Breast epithelium (tissue), 4 donors: Measurements from ENCODE around the gene ANXA5. TPM values are rescaled to one million over a fixed set of nuclear protein-coding genes. Genes with fewer than 3 reads are reported as not detected.
"Not testable (repeated sequence)": the region's sequence is repeated elsewhere in the genome, so short reads cannot be mapped to it uniquely, and the experiment has no call there.

Experiments
- DNase-seq, 2 donors: peaks; one replicate each; pipeline ENCODE4 v3.0.0-alpha.2; 2019; ENCODE audit warnings: low spot score in 2 of 2
- H3K27ac ChIP-seq, 2 donors: fragments of 200-600 bp; sonication (generic) in 1 of 2; one replicate each; pipeline ENCODE4 v1.5.1; 2016 to 2019; ENCODE audit warnings: mild to moderate bottlenecking in 1 of 2
- H3K27me3 ChIP-seq, 2 donors: fragments of 200-600 bp; sonication (generic) in 1 of 2; one replicate each; pipeline versions ENCODE4 v1.5.1 to v1.6.0; 2017 to 2019; ENCODE audit warnings: control low read depth in 1 of 2, mild to moderate bottlenecking in 1 of 2
- H3K36me3 ChIP-seq: fragments of 200-600 bp; one replicate; pipeline ENCODE4 v1.5.1; 2019
- H3K4me1 ChIP-seq, 2 donors: fragments of 200-600 bp; sonication (generic); one replicate each; pipeline ENCODE4 v1.5.1; 2016 to 2019; ENCODE audit warnings: control low read depth in 1 of 2
- H3K4me3 ChIP-seq, 3 donors: fragments of 200-600 bp; sonication (generic); 1 replicate in 2 of 3; 2 replicates in 1 of 3; pipeline ENCODE4 v1.5.1; 2016 to 2019; ENCODE audit warnings: mild to moderate bottlenecking in 3 of 3, moderate library complexity in 2 of 3
- H3K9me3 ChIP-seq, 2 donors: fragments of 200-600 bp; sonication (generic) in 1 of 2; one replicate each; pipeline ENCODE4 v1.5.1; 2016 to 2019; ENCODE audit warnings: control low read depth in 1 of 2
- POLR2A ChIP-seq: fragments of 450-650 bp; IDR thresholded peaks from one replicate; pipeline ENCODE4 v1.6.1; 2016; ENCODE audit warnings: antibody characterized with exemption, mild to moderate bottlenecking, moderate library complexity
- POLR2AphosphoS5 ChIP-seq, 3 donors: sonication (generic); formaldehyde crosslinking; IDR thresholded peaks; one replicate each; pipeline ENCODE4 v1.6.1; 2017; ENCODE audit warnings: antibody characterized with exemption in 3 of 3
- intact Hi-C: fragments of 100-400 bp; cut with DNase I; formaldehyde crosslinking; loops from one replicate; pipeline ENCODE4 v1.15.1; 2023; ENCODE audit warnings: low total_unique reads
- total RNA-seq, 3 donors: library from RNA; depleted of rRNA; stranded (reverse); fragments of >200 nt; gene quantifications; one replicate each; pipeline ENCODE4 v1.1.0, GENCODE V29; 2016
- TF ChIP-seq, protein P1 (sequence below), 3 donors: fragments of 450-650 bp; IDR thresholded peaks; one replicate each; pipeline ENCODE4 v1.5.1; 2016 to 2017; ENCODE audit warnings: antibody characterized with exemption in 3 of 3, mild to moderate bottlenecking in 3 of 3, moderate library complexity in 3 of 3

Gene ANXA5
- total RNA-seq, 3 donors from 2014 or later: 286 to 430 (median 292) TPM

DNA sequence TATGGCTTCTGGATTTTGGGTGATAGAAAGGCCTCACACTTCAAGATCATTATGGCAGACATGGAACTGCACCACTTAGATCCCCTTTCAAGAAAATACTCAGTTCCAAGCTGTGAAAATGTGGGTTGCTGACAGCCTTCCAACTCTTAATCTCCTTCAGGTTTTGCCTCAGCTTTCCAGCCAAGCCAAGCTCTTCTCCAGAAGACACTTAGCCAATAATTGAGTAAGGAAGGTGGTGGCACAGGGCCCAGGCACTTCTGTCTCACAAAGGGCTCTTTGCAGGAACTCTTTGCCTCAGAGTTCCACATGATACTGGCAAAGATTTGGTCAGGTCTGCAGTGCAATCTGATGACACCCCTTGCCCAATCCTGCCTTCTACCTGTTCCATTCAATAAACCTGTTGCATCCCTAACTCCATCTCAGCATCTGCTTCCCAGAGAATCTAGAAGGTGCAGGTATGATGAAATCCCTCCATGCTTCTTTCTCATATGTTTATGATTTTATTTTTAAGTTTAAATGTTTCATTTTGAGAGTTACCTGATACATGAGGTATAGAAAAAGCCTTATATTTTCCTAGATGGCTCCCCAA, 30.6 kb downstream of the ANXA5 start:
- no peak overlapping the region for H3K4me3 ChIP-seq
- intact Hi-C loops: loop anchor here (10.0 kb wide), 1 partner anchor 1251 kb away; no protein-coding TSS in a partner anchor
- H3K27ac ChIP-seq: no peak overlapping the region
- TF ChIP-seq, protein P1, sequence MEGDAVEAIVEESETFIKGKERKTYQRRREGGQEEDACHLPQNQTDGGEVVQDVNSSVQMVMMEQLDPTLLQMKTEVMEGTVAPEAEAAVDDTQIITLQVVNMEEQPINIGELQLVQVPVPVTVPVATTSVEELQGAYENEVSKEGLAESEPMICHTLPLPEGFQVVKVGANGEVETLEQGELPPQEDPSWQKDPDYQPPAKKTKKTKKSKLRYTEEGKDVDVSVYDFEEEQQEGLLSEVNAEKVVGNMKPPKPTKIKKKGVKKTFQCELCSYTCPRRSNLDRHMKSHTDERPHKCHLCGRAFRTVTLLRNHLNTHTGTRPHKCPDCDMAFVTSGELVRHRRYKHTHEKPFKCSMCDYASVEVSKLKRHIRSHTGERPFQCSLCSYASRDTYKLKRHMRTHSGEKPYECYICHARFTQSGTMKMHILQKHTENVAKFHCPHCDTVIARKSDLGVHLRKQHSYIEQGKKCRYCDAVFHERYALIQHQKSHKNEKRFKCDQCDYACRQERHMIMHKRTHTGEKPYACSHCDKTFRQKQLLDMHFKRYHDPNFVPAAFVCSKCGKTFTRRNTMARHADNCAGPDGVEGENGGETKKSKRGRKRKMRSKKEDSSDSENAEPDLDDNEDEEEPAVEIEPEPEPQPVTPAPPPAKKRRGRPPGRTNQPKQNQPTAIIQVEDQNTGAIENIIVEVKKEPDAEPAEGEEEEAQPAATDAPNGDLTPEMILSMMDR (IDR thresholded peaks at IDR 0.05): no peak
- TF ChIP-seq POLR2AphosphoS5 (IDR thresholded peaks at IDR 0.05): no peak
- no peak for TF ChIP-seq POLR2A
- no peaks in the 10 kb centered on the region for H3K36me3 ChIP-seq
- H3K9me3 ChIP-seq: no peaks in the 10 kb centered on the region
- no peaks in the 10 kb centered on the region for H3K4me1 ChIP-seq
- no peaks in the 10 kb centered on the region for H3K27me3 ChIP-seq
- DNase-seq: no peak

DNA sequence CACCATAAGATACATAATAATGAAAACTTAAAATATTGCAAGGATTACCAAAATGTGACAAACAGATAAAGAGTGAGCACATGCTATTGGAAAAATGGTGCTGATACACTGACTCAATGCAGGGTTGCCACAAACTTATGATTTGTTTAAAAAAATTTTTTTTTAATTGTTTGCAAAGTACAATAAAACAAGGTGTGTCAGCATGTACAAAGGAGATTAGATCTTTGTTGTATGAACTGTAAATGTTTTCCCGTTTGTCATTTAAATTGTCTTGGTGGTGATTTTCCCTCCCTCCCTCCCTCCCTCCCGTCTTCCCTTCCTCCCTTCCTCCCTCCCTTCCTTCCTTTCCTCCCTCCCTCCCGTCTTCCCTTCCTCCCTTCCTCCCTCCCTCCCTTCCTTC, 31.4 kb downstream of the ANXA5 start:
- Histone ChIP-seq H3K27ac (no peak overlapping the region), H3K36me3 (no peaks in the 10 kb centered on the region), H3K4me1 (no peaks in the 10 kb centered on the region), H3K4me3 (no peak overlapping the region), H3K9me3 (no peaks in the 10 kb centered on the region), H3K27me3 (no peaks in the 10 kb centered on the region)
- TF ChIP-seq, protein P1 (IDR thresholded peaks at IDR 0.05): no peak
- TF ChIP-seq POLR2A: no peak
- TF ChIP-seq POLR2AphosphoS5 (IDR thresholded peaks at IDR 0.05): no peak
- intact Hi-C loops: loop anchor here (10.0 kb wide), 1 partner anchor 1251 kb away; no protein-coding TSS in a partner anchor
- DNase-seq: no peak

DNA sequence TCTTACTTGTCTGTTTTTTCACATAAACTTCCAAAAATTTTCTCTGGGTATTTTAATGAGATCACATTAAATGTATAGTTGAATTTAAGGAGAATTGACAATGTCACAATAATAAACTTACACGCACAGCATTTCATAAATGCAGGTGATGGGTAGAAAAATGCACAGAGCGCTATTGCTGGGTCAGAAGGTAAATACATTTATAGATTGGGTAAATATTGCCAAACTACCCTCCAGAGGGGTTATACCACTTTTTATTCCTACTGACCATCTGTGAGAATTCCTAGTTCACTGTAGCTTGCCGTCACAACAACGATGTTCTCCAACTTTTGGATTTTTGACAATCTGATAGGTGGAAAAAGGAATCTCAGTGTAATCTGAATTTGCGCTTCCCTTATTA, 34.6 kb downstream of the ANXA5 start:
- no peaks in the 10 kb centered on the region for H3K9me3 ChIP-seq
- intact Hi-C loops: loop anchor here (10.0 kb wide), 1 partner anchor 1247 kb away; no protein-coding TSS in a partner anchor
- no peak for TF ChIP-seq POLR2A
- TF ChIP-seq, protein P1 (IDR thresholded peaks at IDR 0.05): no peak
- TF ChIP-seq POLR2AphosphoS5 (IDR thresholded peaks at IDR 0.05): no peak
- no peak for DNase-seq
- H3K36me3 ChIP-seq: no peaks in the 10 kb centered on the region
- H3K27ac ChIP-seq: no peak overlapping the region
- no peaks in the 10 kb centered on the region for H3K27me3 ChIP-seq
- H3K4me3 ChIP-seq: no peak overlapping the region
- H3K4me1 ChIP-seq: no peaks in the 10 kb centered on the region

DNA sequence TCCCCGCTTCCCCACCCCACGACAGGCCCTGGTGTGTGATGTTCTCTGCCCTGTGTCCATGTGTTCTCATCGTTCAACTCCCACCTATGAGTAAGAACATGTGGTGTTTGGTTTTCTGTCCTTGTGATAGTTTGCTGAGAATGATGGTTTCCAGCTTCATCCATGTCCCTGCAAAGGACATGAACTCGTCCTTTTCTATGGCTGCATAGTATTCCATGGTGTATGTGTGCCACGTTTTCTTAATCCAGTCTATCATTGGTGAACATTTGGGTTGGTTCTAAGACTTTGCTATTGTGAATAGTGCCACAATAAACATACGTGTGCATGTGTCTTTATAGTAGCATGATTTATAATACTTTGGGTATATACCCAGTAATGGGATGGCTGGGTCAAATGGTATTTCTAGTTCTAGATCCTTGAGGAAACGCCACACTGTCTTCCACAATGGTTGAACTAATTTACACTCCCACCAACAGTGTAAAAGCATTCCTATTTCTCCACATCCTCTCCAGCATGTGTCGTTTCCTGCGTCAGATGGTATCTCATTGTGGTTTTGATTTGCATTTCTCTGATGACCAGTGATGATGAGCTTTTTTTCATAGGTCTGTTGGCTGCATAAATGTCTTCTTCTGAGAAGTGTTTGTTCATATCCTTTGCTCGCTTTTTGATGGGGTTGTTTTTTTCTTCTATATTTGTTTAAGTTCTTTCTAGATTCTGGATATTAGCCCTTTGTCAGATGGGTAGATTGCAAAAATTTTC, 36.4 kb downstream of the ANXA5 start:
- not testable (repeated sequence) for H3K9me3 ChIP-seq, H3K36me3 ChIP-seq, H3K27ac ChIP-seq, H3K27me3 ChIP-seq, H3K4me1 ChIP-seq, DNase-seq, H3K4me3 ChIP-seq
- intact Hi-C loops: loop anchor here (10.0 kb wide), 1 partner anchor 1246 kb away; no protein-coding TSS in a partner anchor

DNA sequence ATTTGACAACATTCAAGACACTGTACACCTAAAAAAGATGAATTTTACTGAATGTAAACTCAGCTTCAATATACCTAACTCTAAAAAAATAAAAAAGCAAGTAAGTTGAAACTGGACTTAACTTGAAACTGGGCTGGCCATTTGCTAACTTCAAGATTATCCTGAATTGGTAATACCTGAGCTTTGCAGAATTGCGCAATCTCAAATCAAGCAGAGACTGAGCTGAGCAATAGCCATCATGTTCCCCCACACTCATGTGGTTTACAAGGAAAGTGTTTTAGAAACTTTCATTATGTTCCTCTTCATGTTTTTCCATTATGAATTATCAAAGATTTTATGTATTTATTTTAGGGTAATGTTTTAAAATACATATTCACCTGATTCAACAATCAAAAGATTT, 38.7 kb downstream of the ANXA5 start:
- DNase-seq: no peak
- Histone ChIP-seq H3K9me3 (no peaks in the 10 kb centered on the region), H3K4me1 (no peaks in the 10 kb centered on the region), H3K27ac (no peak overlapping the region), H3K27me3 (no peaks in the 10 kb centered on the region), H3K36me3 (no peaks in the 10 kb centered on the region), H3K4me3 (no peak overlapping the region)
- TF ChIP-seq POLR2AphosphoS5 (IDR thresholded peaks at IDR 0.05): no peak
- TF ChIP-seq, protein P1 (IDR thresholded peaks at IDR 0.05): no peak
- TF ChIP-seq POLR2A: no peak
- intact Hi-C loops: no loop called here
